Right lobe of liver (tissue), 6 donors: ENCODE data around the gene MCC. TPM values are rescaled to one million over a fixed set of nuclear protein-coding genes. Genes with fewer than 3 reads are reported as not detected.

Source experiments
- ATAC-seq, 4 donors: fragments of 200-7000 bp; cut with Tn5 transposase; one replicate each; pipeline ENCODE4 v1.9.1; 2020; ENCODE audit warnings: mild to moderate bottlenecking in 4 of 4, moderate library complexity in 4 of 4
- DNase-seq, 3 donors: peaks; one replicate each; pipeline ENCODE4 v3.0.0-alpha.2; 2020
- H3K27ac ChIP-seq, 3 donors: fragments of 200-600 bp; one replicate each; pipeline ENCODE4 v1.8.0; 2022
- H3K27me3 ChIP-seq, 2 donors: fragments of 200-600 bp; one replicate each; pipeline ENCODE4 v1.8.0; 2022
- H3K36me3 ChIP-seq, 4 donors: fragments of 200-600 bp; sonication (generic) in 1 of 4; one replicate each; pipeline versions ENCODE4 v1.5.1 to v1.8.0; 2017 to 2022; ENCODE audit warnings: control low read depth in 1 of 4
- H3K4me1 ChIP-seq, 4 donors: fragments of 200-600 bp; sonication (generic) in 1 of 4; one replicate each; pipeline versions ENCODE4 v1.5.1 to v1.8.0; 2017 to 2022; ENCODE audit warnings: control low read depth in 1 of 4
- H3K4me3 ChIP-seq, 3 donors: fragments of 200-600 bp; one replicate each; pipeline ENCODE4 v1.8.0; 2022
- H3K9me3 ChIP-seq, 4 donors: fragments of 200-600 bp; sonication (generic) in 1 of 4; one replicate each; pipeline versions ENCODE4 v1.5.1 to v1.8.0; 2017 to 2022; ENCODE audit warnings: control low read depth in 1 of 4
- CTCF ChIP-seq, 4 donors: fragments of 200-600 bp in 3 of 4; fragments of 450-650 bp in 1 of 4; IDR thresholded peaks; one replicate each; pipeline versions ENCODE4 v1.5.1 to v1.8.0; 2016 to 2022; ENCODE audit warnings: antibody characterized with exemption in 4 of 4, mild to moderate bottlenecking in 2 of 4
- POLR2A ChIP-seq: fragments of 450-650 bp; IDR thresholded peaks from one replicate; pipeline ENCODE4 v1.6.1; 2017; ENCODE audit warnings: antibody characterized with exemption, mild to moderate bottlenecking
- WGBS: methylation state at CpG from one replicate; pipeline ENCODE4 v1.1.6; 2018; ENCODE audit warnings: low coverage, low lambda C conversion rate; ENCODE audit not compliant: insufficient coverage; ENCODE audit errors: missing lambda C conversion rate; 5-methylcytosine and 5-hydroxymethylcytosine counted together
- intact Hi-C, 2 donors: fragments of 100-400 bp; cut with DNase I; formaldehyde crosslinking; loops; one replicate each; pipeline versions ENCODE4 v1.11.2 to v1.14.1; 2022
- total RNA-seq, 6 experiments: library from RNA; depleted of rRNA in 2 of 6; stranded (reverse); fragments of >200 nt in 2 of 6; fragmentation: NEBNext Ultra II Directional in 3 of 6; extraction: Animal tissue kit (Norgen Biotek cat#: 25700) in 3 of 6; gene quantifications; one replicate each; pipeline versions ENCODE4 v1.1.0 to v1.2.4, GENCODE V29; 2016 to 2023
- donor health status: DM: no; HTN: yes; CAD: no.
- donor health status: DM: no; HTN: no; CAD: no.
- donor health status: DM: no; HTN: no; CAD: no.
- donor health status: DM: no; HTN: yes; CAD: no.
- donor health status: DM: no; HTN: yes; CAD: no.

MCC gene
- total RNA-seq, 6 experiments from 2014 or later: 23.1 to 35.2 (median 26.1) TPM

GRCh38 chr5:113061846-113062780, 426.1 kb downstream of the MCC start:
- no peak for ATAC-seq
- Histone ChIP-seq H3K4me1 (peaks cover 0 to 6% (median 0%) of the 10 kb centered on the region in 4 donors), H3K27ac (no peak overlapping the region), H3K9me3 (no peaks in the 10 kb centered on the region), H3K4me3 (no peak overlapping the region), H3K27me3 (no peaks in the 10 kb centered on the region), H3K36me3 (peaks cover 0 to 67% (median 6%) of the 10 kb centered on the region in 4 donors)
- WGBS: 60% methylated on average over 5 of the region's 5 CpGs
- TF ChIP-seq CTCF (IDR thresholded peaks at IDR 0.05) (no peak), POLR2A (no peak)
- no peak for DNase-seq
- intact Hi-C loops: no loop called here

GRCh38 chr5:113060408-113061025, 427.7 kb downstream of the MCC start:
- 94% methylated on average over 2 of the region's 4 CpGs for WGBS
- Histone ChIP-seq H3K27ac (no peak overlapping the region), H3K4me1 (peaks cover 0 to 6% (median 0%) of the 10 kb centered on the region in 4 donors), H3K4me3 (no peak overlapping the region), H3K27me3 (no peaks in the 10 kb centered on the region), H3K36me3 (peaks cover 0 to 60% (median 3%) of the 10 kb centered on the region in 4 donors), H3K9me3 (no peaks in the 10 kb centered on the region)
- TF ChIP-seq POLR2A (no peak), CTCF (IDR thresholded peaks at IDR 0.05) (no peak)
- DNase-seq (no peak), ATAC-seq (no peak)
- intact Hi-C loops: no loop called here

- Histone ChIP-seq H3K4me1 (peaks cover 0 to 6% (median 0%) of the 10 kb centered on the region in 4 donors), H3K36me3 (peaks cover 0 to 58% (median 3%) of the 10 kb centered on the region in 4 donors), H3K27ac (no peak overlapping the region), H3K27me3 (no peaks in the 10 kb centered on the region), H3K4me3 (no peak overlapping the region), H3K9me3 (no peaks in the 10 kb centered on the region)
- WGBS: 82% methylated on average over 16 of the region's 19 CpGs
- ATAC-seq: peak in 2 of 4 donors; percentile 7 to 23
- TF ChIP-seq POLR2A (no peak), CTCF (IDR thresholded peaks at IDR 0.05) (no peak)
- no peak for DNase-seq
- intact Hi-C loops: no loop called here
Observed at GRCh38 chr5:113059232-113060040, 428.8 kb downstream of the MCC start.

- DNase-seq (no peak), ATAC-seq (no peak)
- Histone ChIP-seq H3K27ac (no peak overlapping the region), H3K9me3 (no peaks in the 10 kb centered on the region), H3K36me3 (peaks cover 0 to 58% (median 5%) of the 10 kb centered on the region in 4 donors), H3K4me3 (no peak overlapping the region), H3K4me1 (peaks cover 0 to 6% (median 0%) of the 10 kb centered on the region in 4 donors), H3K27me3 (no peaks in the 10 kb centered on the region)
- intact Hi-C loops: no loop called here
- WGBS: 64% methylated on average over 4 of the region's 6 CpGs
- no peak for TF ChIP-seq CTCF (IDR thresholded peaks at IDR 0.05)
- no peak for TF ChIP-seq POLR2A
Observed at GRCh38 chr5:113058706-113059226, 429.5 kb downstream of the MCC start.
